ENCODE measurements around the gene GGNBP2.

DNA sequence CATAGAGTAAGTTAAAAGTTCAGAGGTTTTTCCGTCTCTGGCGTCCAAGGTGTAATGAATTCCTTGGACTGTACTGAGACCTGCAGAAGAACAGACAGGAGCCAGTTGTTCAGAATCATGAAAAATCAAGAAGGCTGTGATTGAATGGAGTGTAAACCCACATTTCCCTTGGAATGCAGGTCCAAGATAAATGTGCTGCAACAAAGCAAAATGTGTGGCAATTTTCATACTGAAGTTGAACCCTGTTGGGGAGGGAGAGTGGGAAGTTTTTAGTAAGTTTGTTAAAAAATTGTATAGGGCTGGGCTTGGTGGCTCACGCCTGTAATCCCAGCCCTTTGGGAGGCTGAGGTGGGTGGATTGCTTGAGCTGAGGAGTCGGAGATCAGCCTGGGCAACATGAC, 21.4 kb downstream of the GGNBP2 start:
- TF ChIP-seq, protein P1, sequence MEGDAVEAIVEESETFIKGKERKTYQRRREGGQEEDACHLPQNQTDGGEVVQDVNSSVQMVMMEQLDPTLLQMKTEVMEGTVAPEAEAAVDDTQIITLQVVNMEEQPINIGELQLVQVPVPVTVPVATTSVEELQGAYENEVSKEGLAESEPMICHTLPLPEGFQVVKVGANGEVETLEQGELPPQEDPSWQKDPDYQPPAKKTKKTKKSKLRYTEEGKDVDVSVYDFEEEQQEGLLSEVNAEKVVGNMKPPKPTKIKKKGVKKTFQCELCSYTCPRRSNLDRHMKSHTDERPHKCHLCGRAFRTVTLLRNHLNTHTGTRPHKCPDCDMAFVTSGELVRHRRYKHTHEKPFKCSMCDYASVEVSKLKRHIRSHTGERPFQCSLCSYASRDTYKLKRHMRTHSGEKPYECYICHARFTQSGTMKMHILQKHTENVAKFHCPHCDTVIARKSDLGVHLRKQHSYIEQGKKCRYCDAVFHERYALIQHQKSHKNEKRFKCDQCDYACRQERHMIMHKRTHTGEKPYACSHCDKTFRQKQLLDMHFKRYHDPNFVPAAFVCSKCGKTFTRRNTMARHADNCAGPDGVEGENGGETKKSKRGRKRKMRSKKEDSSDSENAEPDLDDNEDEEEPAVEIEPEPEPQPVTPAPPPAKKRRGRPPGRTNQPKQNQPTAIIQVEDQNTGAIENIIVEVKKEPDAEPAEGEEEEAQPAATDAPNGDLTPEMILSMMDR (IDR thresholded peaks at IDR 0.05; ENCODE audit: poor library complexity, severe bottlenecking) = no peak
- TF ChIP-seq POLR2AphosphoS5 (IDR thresholded peaks at IDR 0.05) (no peak), TAF1 (IDR thresholded peaks at IDR 0.05; ENCODE audit: low read depth) (no peak), EZH2 (IDR thresholded peaks at IDR 0.05; ENCODE audit: borderline replicate concordance, insufficient read depth, low read length, poor library complexity, severe bottlenecking) (no peak)
- TF ChIP-seq, protein P2, sequence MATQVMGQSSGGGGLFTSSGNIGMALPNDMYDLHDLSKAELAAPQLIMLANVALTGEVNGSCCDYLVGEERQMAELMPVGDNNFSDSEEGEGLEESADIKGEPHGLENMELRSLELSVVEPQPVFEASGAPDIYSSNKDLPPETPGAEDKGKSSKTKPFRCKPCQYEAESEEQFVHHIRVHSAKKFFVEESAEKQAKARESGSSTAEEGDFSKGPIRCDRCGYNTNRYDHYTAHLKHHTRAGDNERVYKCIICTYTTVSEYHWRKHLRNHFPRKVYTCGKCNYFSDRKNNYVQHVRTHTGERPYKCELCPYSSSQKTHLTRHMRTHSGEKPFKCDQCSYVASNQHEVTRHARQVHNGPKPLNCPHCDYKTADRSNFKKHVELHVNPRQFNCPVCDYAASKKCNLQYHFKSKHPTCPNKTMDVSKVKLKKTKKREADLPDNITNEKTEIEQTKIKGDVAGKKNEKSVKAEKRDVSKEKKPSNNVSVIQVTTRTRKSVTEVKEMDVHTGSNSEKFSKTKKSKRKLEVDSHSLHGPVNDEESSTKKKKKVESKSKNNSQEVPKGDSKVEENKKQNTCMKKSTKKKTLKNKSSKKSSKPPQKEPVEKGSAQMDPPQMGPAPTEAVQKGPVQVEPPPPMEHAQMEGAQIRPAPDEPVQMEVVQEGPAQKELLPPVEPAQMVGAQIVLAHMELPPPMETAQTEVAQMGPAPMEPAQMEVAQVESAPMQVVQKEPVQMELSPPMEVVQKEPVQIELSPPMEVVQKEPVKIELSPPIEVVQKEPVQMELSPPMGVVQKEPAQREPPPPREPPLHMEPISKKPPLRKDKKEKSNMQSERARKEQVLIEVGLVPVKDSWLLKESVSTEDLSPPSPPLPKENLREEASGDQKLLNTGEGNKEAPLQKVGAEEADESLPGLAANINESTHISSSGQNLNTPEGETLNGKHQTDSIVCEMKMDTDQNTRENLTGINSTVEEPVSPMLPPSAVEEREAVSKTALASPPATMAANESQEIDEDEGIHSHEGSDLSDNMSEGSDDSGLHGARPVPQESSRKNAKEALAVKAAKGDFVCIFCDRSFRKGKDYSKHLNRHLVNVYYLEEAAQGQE (IDR thresholded peaks at IDR 0.05; ENCODE audit: borderline replicate concordance) = no peak

Data from neural cell (in vitro differentiated cells).